OCI-M2 (cell line): ENCODE results near the gene CFAP65.

Experiments
- DNase-seq: peaks from one replicate; lab custom pipeline; 2025; ENCODE audit not compliant: unreplicated experiment; lab: John Stamatoyannopoulos, UW

Gene CFAP65

GRCh38 chr2:219017201-219017931, 23.9 kb downstream of the CFAP65 start:
- DNase-seq = no peak

DNA sequence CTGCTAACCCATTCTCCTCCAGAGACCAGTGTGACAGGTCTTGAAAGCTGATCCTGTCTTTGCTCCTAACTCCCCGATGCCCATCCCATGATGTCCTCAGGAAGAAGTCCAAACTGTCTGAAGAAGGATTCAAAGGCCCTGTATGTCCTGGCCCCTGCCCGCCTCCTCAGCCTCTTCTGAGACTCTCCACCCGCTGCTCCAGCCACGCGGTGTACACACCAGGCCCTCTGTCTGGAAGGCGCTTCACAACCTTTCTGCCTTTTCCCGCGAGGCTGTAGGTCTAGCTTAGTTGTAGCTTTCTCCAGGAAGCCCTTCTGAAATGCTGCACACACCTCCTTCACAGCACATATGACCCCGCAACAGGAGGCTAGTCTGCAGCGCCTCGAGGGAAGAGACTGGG, 24.6 kb downstream of the CFAP65 start:
- DNase-seq = no peak

DNA sequence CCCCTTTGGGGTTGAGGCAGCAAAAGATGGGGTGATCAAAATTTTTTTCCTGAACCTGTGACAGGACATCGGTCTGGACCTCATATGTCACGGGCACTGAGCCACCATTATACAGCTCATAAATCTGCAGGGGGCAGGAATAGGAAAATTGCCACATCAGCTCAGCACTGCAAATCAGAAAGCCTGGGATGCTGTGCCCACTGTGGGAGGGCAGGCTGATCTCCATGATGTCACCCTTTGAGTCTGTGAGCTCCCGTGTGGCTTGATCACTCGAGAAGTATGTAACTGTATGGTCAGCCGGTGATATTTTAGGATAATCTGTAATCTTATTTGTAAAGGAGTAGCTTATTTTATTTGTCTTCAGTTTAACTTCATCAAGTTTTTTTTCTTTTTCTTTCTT, 30.4 kb downstream of the CFAP65 start:
- no peak for DNase-seq

DNA sequence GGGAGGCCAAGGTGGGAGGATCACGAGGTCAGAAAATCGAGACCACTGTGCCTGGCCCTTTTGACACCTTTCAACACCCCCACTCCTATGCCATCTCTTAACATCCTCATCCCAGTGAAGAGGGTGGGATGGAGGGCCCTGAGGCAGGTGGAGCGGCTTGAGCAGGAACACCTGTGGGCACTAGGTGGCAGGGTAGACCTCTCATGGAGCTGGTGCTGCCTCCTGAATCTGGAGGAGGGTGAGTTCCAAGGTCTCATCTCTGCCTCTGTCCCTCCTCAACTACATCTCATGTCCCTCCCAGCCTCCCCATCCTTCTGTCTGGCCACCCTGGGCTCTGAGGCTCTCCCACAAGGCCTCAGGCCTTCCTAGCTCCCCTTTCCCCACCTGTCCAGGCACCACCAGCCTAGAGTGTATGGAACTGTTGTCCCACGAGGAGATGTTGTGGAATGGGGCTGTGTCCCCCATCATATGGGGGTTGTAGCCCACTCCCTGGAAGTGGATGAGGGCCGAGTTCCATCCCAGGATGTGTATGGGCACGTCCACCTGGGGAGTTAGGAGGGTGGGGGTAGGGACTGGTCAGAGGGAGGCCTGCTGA, 31.1 kb downstream of the CFAP65 start:
- DNase-seq = no peak

DNA sequence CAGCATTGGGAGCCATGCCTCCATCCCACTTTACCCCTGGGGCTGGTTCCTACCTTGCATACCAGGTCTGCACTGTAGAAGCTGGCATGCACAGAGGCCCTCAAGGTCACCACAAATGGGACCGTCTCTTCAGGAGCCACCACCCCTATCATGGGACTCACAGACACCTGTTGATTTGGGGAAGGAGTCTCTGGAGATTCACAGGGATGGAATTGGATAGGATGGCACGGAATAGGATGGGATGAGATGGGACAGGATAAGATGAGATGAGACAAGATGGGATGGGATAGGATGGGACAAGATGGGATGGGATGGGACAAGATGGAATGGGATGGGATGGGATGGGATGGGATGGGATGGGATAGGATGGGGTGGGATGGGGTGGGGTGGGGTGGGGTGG, 32.0 kb downstream of the CFAP65 start:
- no peak for DNase-seq

DNA sequence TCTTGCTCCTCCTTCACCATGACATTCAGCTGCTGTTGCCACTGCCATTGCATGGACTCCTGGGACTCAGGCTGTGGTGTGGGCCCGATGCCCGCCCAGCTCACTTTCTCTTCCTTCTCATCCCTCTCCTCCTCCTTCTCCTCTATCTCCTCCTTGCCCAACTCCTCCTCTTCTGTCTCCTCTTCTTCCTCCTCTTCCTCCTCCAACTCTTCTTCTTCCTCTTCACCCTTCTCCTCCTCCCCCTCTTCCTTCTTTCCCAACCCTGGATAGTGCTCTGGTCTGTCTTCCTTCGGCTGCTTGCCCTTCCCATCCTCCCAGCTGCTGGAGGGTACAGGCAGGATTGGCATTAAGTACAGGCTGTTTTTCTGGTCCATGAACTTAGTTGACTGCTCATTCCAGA, 37.3 kb downstream of the CFAP65 start:
- no peak for DNase-seq

GRCh38 chr2:219003267-219003634, 38.1 kb downstream of the CFAP65 start:
- DNase-seq = no peak

DNA sequence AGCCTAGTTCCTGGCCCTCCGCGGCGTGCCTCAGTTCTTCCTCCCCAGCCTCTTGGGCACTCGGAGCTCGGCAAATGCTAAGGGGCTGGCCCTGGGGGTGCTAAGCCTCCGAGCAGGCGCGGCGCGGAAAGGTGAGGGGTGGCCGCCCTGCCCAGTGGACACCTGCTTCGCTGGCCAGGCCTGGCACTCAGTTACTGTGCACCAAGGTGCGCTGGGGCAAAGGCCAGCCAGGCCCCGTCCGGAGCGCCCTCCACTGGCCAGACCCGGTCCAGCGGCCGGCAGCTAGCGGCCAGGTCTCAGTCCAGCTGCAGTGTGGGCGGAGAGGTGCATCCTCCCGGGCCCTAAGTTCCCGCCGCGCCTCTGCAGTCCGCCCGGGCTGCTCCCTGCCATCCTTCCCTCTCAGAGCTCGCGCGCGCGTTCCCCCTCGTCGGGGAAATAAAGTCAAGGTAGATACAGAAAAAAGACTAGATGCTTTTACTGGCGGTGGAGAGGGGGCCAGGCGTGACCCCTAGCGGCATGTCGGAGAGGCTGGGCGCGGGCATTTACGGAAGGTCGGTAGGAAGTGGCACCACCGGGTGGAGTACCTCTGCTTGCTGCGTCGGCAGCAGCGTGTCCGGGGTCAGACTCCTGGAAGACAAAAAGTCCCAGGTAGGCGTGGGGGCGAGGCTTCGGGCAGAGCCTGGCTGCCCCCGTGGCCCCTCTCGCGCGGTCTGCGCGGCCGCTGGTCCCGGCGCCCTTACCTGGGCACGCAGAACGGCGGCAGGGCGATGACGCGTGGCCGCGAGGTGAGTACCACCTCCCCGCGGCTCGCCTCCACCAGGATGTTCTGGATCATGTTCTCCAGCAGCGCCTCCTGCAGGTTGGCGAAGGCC, 38.7 kb downstream of the CFAP65 start:
- no peak for DNase-seq

DNA sequence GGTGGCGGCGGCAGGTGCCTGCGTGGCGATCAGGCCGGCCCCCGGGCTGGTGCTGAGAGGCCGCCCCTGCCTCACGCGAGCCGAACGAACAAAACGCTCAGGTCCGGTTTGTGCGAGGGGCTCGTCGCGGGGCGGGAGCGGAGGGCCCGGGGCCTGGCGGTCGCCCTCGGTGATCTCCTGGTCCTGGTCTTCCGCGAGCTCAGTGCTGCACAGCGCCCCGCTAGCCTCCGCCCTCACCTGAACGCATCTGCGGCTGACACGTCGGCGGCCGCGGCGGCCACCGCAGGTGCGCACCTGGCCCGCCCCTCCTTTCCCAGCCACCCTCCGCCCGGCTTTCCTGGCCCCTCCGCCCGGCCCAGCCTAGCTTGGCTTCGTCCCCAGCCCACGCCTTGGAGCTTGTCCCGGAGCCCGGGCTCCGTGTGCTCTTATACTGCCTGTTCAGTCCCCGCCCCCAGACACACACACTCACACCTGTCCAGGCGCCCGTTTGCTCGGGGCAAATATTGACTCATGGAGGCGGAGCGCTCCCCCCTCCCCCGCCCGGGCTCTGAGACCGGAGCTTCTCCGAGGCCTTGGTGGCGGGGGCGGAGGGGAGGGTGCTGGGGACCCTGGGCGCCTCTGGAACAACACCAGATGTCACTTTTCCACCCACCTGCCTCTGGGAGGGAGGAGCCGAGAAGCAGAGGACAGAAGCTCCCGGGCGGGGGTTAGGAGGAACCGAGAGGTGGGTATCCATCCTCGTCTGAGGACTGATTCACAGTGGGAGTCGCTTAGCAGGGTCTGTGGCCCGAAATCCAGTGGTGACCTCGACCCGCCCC, 39.5 kb downstream of the CFAP65 start:
- no peak for DNase-seq

- no peak for DNase-seq
These were observed 40.2 kb downstream of the CFAP65 start for GRCh38 chr2:219001100-219001576.

- no peak for DNase-seq
These were observed 40.8 kb downstream of the CFAP65 start for GRCh38 chr2:219000569-219000960.

DNA sequence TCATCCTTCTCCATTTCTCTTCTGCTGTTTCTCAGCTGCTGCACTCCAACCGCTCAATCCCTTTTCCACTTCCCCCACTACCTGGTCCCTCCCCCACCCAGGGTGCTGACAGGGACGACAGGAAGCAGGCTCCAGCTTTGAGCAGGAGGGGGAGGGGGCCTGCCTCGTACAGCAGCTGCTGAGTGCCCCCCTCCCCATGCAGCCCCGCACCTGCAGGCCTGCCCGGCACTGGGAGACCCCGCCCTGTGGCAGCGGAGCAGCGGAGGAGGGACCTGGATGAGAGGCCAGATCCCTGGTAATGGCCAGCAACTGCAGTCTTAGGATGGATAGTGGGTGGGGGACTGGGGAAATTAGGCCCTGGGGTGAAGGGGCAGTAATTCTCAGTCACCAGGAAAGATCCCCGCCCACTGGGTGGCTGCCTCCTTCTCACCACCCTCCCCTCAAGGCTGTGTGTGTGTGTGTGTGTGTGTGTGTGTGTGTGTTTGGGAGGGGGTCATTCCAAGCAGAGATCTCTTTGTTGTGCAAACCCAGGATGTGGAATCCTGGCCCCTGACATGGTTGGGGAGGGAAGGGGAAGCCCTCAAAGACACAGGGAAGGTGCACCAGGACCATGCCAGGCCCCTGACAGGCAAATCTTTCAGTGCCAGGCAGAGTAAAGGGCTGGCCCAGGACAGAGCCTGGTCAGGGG, 41.3 kb downstream of the CFAP65 start:
- no peak for DNase-seq

DNA sequence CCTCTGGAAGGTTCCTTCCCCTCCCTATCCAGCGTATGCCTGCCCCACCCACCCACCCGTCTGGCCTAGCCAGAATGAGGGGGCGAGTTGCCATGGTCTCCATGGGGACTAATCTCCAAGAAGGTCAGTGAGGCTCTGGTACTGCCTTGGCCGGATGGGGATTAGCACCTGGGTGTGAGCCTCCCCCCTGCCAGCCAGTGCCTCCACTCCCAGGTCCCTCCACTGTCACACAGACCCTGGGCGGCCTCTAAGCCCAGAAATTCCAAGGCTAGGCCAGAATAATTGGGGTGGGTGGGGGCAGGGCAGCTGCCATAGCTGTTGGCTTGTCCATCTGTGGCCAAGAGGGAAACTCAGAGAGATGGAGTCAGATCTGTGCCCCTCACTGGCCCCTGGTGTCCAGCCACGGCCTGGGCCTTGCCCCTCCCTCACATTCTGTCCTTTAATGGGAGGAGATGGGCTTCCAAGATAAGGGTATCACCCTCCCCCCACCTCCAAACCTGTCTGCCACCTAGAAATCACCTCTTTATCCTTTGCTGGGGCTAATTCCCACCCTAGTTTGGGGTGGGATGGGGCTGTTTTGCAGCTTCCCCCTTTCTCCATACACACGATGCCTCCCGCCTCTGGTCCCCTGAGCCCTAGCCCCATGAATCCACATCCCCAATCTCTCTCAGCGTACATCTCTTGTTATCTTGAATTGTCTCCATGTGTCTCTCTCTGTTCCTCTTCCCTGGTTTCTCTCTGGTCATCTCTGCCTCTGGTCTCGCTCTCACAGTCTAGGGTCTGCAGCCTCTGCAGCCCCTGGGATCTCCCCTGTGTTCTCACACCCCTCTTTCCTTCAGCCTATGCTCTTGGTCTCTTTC, 42.1 kb downstream of the CFAP65 start:
- DNase-seq = no peak

- DNase-seq = no peak
These were observed 42.8 kb downstream of the CFAP65 start for GRCh38 chr2:218998414-218999002.

DNA sequence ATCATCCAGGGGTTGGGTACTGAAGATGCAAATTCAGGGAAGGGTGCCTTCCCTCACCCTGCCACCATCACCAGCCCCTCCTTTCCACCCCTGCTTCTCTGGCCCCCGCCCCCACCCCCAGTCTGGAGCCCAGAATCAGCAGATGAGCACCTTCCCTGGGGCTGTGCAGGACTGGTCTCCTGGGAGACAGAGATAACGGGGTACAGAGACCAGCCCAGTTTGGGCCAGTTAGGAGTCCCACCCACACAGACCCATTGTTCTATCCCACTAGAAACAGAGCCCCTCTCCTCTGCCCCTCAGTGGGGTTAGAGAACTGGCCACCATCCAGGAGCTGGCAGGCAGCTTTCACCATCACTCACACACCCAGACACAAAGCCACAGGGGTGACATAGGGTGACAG, 43.6 kb downstream of the CFAP65 start:
- no peak for DNase-seq

DNA sequence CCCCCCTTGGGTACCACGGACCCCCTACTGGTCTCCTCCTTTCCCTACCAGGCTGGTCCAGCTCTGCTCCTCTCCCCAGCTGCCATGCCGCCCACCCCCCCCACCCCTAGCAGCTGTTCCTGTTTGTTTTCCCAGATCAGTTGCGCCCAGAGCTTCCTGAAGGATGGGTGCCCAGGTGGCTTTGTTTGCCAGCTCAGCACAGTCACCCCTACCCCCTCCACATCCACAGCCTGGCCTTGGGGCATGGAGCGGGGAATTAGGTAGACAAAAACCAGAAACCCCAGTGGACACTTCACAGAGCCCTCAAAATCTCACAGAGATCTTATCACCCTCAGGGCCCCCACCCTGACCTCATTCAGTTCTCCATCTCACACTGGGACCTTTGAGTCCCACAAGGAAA, 44.4 kb downstream of the CFAP65 start:
- DNase-seq = no peak

GRCh38 chr2:218995972-218996711, 45.2 kb downstream of the CFAP65 start:
- no peak for DNase-seq

DNA sequence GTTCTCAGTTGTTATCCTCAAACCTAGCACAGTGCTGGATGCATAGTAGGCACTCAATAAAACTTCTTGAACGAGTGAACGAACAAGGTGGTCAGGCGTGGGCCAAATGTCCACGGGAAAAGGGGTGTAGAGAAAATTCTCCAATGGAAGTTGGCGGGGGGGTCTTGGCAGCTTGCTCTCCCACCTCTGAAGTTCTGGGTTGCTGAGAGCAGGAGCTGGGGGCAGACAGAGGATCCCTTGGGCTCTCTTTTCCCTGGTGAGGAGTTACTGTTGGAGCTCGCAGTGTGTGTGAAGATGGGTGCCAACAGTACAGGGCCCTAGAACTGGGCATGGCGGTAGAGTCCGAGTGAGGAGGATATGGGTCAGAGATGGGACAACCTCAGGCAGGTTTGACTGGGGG, 45.8 kb downstream of the CFAP65 start:
- DNase-seq = no peak
